Gastrocnemius medialis (tissue), 4 donors: ENCODE results near the gene UXT.

Experiments
- CTCF ChIP-seq, 5 experiments: fragments of 450-650 bp in 3 of 5; fragments of 200-600 bp in 2 of 5; sonication (generic) in 2 of 5; IDR thresholded peaks in 4 of 5; conservative IDR thresholded peaks in 1 of 5; 1 replicate in 4 of 5; 2 replicates in 1 of 5; pipeline ENCODE4 v1.5.1; 2016 to 2019; ENCODE audit warnings: antibody characterized with exemption in 5 of 5, mild to moderate bottlenecking in 3 of 5, moderate library complexity in 3 of 5
- POLR2A ChIP-seq, 2 donors: fragments of 450-650 bp; IDR thresholded peaks; one replicate each; pipeline ENCODE4 v1.6.1; 2017; ENCODE audit warnings: antibody characterized with exemption in 2 of 2, mild to moderate bottlenecking in 2 of 2, moderate library complexity in 2 of 2

DNA sequence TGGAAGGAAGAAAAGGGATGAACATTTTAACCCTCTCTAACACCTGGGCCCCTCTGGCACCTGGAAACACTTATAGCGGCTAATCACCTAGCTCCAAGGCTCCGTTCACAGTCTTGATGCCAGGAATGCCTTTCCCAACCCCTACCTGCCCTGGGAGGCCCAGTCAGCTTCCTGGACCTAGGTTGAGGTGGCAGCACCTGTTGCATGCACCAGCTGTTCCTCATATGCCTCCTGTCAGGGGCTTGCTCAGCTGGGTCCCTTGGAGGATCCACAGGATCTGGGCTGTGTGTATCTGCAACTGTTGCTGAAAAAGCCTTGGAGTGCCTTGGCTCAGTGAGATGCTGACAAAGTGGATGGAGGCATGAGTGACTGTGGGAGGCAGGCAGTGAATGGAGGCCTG lies 33.6 kb downstream of the UXT start:
- no peak for TF ChIP-seq POLR2A (IDR thresholded peaks at IDR 0.05)
- TF ChIP-seq CTCF (IDR thresholded peaks at IDR 0.05 in 4 of 5, conservative IDR thresholded peaks at IDR 0.05 in 1 of 5): no peak
